HepG2 (cell line): ENCODE results near the gene C11orf65. TPM values are rescaled to one million over a fixed set of nuclear protein-coding genes. Genes with fewer than 3 reads are reported as not detected.

ENCODE experiments used
- ATAC-seq: fragments of 200-7000 bp; cut with Tn5 transposase; 3 replicates; pipeline ENCODE4 v1.9.1; 2020; ENCODE audit warnings: mild to moderate bottlenecking, moderate library complexity
- BruUV-seq: library from RNA; stranded (reverse); fragments of 400-500 nt; replicated peaks from 2 replicates; lab custom pipeline; 2021; lab: Mats Ljungman, UMichigan
- CTCF ChIA-PET: fragments of 300-600 bp; formaldehyde crosslinking; extraction: SDS; loops from one replicate; lab custom pipeline; 2021; ENCODE audit warnings: low total read pairs, inconsistent platforms, low intra/inter-chr PET ratio; lab: Yijun Ruan, JAX
- POLR2A ChIA-PET: fragments of 350-600 bp; sonication (Branson Sonifier 250); formaldehyde crosslinking; loops from one replicate; lab custom pipeline; 2020; ENCODE audit warnings: antibody characterized with exemption, inconsistent platforms; lab: Yijun Ruan, JAX
- DNase-seq: peaks from one replicate; pipeline ENCODE4 v3.0.0-alpha.2; 2015; ENCODE audit warnings: low spot score
- FAIRE-seq: peaks from 3 replicates; lab custom pipeline; 2011; peaks lifted over from hg19 to GRCh38; lab: Jason Lieb, UNC
- H2AFZ ChIP-seq: one replicate; pipeline ENCODE4 v1.6.1; 2011; ENCODE audit warnings: low read length, inconsistent platforms
- H3K27ac ChIP-seq: fragments of 300-600 bp; 3 replicates; pipeline ENCODE4 v1.8.0; 2011; ENCODE audit warnings: mixed run types, mild to moderate bottlenecking, mixed read lengths, low read length, inconsistent platforms; ENCODE audit not compliant: insufficient read depth; ENCODE audit errors: extremely low read length
- H3K27me3 ChIP-seq, 2 experiments: fragments of 200-600 bp in 1 of 2; 2 replicates in 1 of 2; 3 replicates in 1 of 2; pipeline versions ENCODE4 v1.6.0 to v1.8.0; 2011; ENCODE audit warnings: low read length in 2 of 2, mild to moderate bottlenecking in 2 of 2, moderate library complexity in 2 of 2, inconsistent platforms in 1 of 2; ENCODE audit not compliant: insufficient read depth in 2 of 2, control insufficient read depth in 1 of 2
- H3K36me3 ChIP-seq, 2 experiments: fragments of 200-600 bp in 1 of 2; replicated peaks in 1 of 2; 2 replicates in 1 of 2; 3 replicates in 1 of 2; pipeline versions ENCODE4 v1.5.1 to v1.8.0; 2011; ENCODE audit warnings: low read length in 2 of 2, inconsistent platforms in 1 of 2; ENCODE audit not compliant: insufficient read depth in 2 of 2, control insufficient read depth in 1 of 2
- H3K4me1 ChIP-seq: 2 replicates; pipeline ENCODE4 v1.5.1; 2012; ENCODE audit warnings: low read length, inconsistent platforms; ENCODE audit not compliant: insufficient read depth
- H3K4me2 ChIP-seq: 2 replicates; pipeline ENCODE4 v1.6.0; 2011; ENCODE audit warnings: low read depth, low read length, inconsistent platforms
- H3K4me3 ChIP-seq, 3 experiments: fragments of 200-600 bp in 1 of 3; sonication (generic), shearing (Covaris generic) in 1 of 3; replicated peaks in 1 of 3; 2 replicates each; pipeline ENCODE4 v1.5.1; 2011 to 2016; ENCODE audit warnings: low read length in 3 of 3, inconsistent platforms in 2 of 3, low read depth in 2 of 3, mild to moderate bottlenecking in 2 of 3, control low read depth in 1 of 3, mixed read lengths in 1 of 3; ENCODE audit not compliant: insufficient read depth in 1 of 3
- H3K79me2 ChIP-seq: one replicate; pipeline ENCODE4 v1.6.1; 2011; ENCODE audit warnings: low read length, inconsistent platforms; ENCODE audit not compliant: insufficient read depth
- H3K9ac ChIP-seq: 2 replicates; pipeline ENCODE4 v1.6.0; 2011; ENCODE audit warnings: mild to moderate bottlenecking, low read depth, low read length, inconsistent platforms; ENCODE audit not compliant: insufficient read depth
- H3K9me3 ChIP-seq: 2 replicates; pipeline ENCODE4 v1.5.1; 2012; ENCODE audit warnings: mild to moderate bottlenecking, low read length
- H4K20me1 ChIP-seq: 2 replicates; pipeline ENCODE4 v1.6.0; 2011; ENCODE audit warnings: inconsistent platforms, mild to moderate bottlenecking, low read length, moderate library complexity; ENCODE audit not compliant: insufficient read depth
- CBFB ChIP-seq: sonication (generic); formaldehyde crosslinking; IDR thresholded peaks from 2 replicates; pipeline ENCODE4 v1.4.0; 2020; ENCODE audit warnings: missing genetic modification reagents
- DRAP1 ChIP-seq: IDR thresholded peaks from 2 replicates; pipeline ENCODE4 v1.6.1; 2016; ENCODE audit warnings: missing genetic modification reagents, missing compliant biosample characterization
- EZH2 ChIP-seq: conservative IDR thresholded peaks from 2 replicates; pipeline ENCODE4 v1.6.1; 2012; ENCODE audit warnings: mild to moderate bottlenecking, low read depth, low read length, moderate library complexity
- GATA4 ChIP-seq: sonication (generic); IDR thresholded peaks from 2 replicates; pipeline ENCODE4 v1.6.1; 2016; ENCODE audit warnings: antibody characterized with exemption, low read depth, borderline replicate concordance
- NKX3-1 ChIP-seq: sonication (generic); formaldehyde crosslinking; IDR thresholded peaks from 2 replicates; pipeline ENCODE4 v1.5.0; 2020; ENCODE audit warnings: missing genetic modification reagents
- NR2C2 ChIP-seq: sonication (generic); formaldehyde crosslinking; IDR thresholded peaks from 2 replicates; pipeline ENCODE4 v1.4.0; 2020; ENCODE audit warnings: missing genetic modification reagents, mild to moderate bottlenecking, moderate library complexity, borderline replicate concordance
- NR2F6 ChIP-seq, 2 experiments: IDR thresholded peaks; 2 replicates each; pipeline ENCODE4 v1.6.1; 2016; ENCODE audit warnings: antibody characterized with exemption in 1 of 2, mild to moderate bottlenecking in 1 of 2
- RBM22 ChIP-seq: fragments of 200-400 bp; formaldehyde crosslinking; optimal IDR thresholded peaks from 2 replicates; pipeline ENCODE3; 2017; ENCODE audit warnings: mild to moderate bottlenecking, low read length, moderate library complexity
- REPIN1 ChIP-seq: sonication (generic); formaldehyde crosslinking; IDR thresholded peaks from 2 replicates; pipeline ENCODE4 v1.8.0; 2022; ENCODE audit warnings: missing genetic modification reagents, low read depth, mild to moderate bottlenecking, borderline replicate concordance
- SIX1 ChIP-seq: sonication (generic); formaldehyde crosslinking; IDR thresholded peaks from 2 replicates; pipeline ENCODE4 v1.4.0; 2020; ENCODE audit warnings: missing genetic modification reagents, borderline replicate concordance
- SRSF1 ChIP-seq: fragments of 200-400 bp; formaldehyde crosslinking; optimal IDR thresholded peaks from 2 replicates; pipeline ENCODE3; 2017; ENCODE audit warnings: mild to moderate bottlenecking, low read depth, low read length, moderate library complexity
- TEAD2 ChIP-seq: sonication (generic); formaldehyde crosslinking; IDR thresholded peaks from 2 replicates; pipeline ENCODE4 v1.9.0; 2021; ENCODE audit warnings: missing genetic modification reagents
- TRAFD1 ChIP-seq: sonication (generic); formaldehyde crosslinking; IDR thresholded peaks from 2 replicates; pipeline ENCODE4 v1.5.1; 2020; ENCODE audit warnings: missing genetic modification reagents, mild to moderate bottlenecking, borderline replicate concordance
- ZBTB39 ChIP-seq: sonication (generic); formaldehyde crosslinking; IDR thresholded peaks from 2 replicates; pipeline ENCODE4 v1.5.0; 2020; ENCODE audit warnings: missing genetic modification reagents
- ZC3H13 ChIP-seq: sonication (generic); formaldehyde crosslinking; IDR thresholded peaks from 2 replicates; pipeline ENCODE4 v1.8.1; 2023; ENCODE audit warnings: mild to moderate bottlenecking, missing genetic modification reagents, moderate library complexity
- ZNF329 ChIP-seq: sonication (generic); formaldehyde crosslinking; IDR thresholded peaks from 2 replicates; pipeline ENCODE4 v1.9.0; 2021; ENCODE audit warnings: low read depth, mild to moderate bottlenecking, missing genetic modification reagents
- ZNF367 ChIP-seq: sonication (generic); formaldehyde crosslinking; IDR thresholded peaks from 2 replicates; pipeline ENCODE4 v1.4.0; 2020; ENCODE audit warnings: missing genetic modification reagents, borderline replicate concordance
- ZNF614 ChIP-seq: IDR thresholded peaks from 2 replicates; pipeline ENCODE4 v1.6.1; 2018; ENCODE audit warnings: missing biosample characterization, missing genetic modification reagents, inconsistent platforms, borderline replicate concordance
- ZNF768 ChIP-seq: sonication (generic); formaldehyde crosslinking; IDR thresholded peaks from 2 replicates; pipeline ENCODE4 v1.4.0; 2020; ENCODE audit warnings: missing genetic modification reagents
- ZNF772 ChIP-seq: sonication (generic); formaldehyde crosslinking; IDR thresholded peaks from 2 replicates; pipeline ENCODE4 v1.5.0; 2020; ENCODE audit warnings: mild to moderate bottlenecking, missing genetic modification reagents
- WGBS: methylation state at CpG from one replicate; pipeline ENCODE4 v1.1.6; 2017; ENCODE audit warnings: low lambda C conversion rate; 5-methylcytosine and 5-hydroxymethylcytosine counted together
- in situ Hi-C: cut with HindIII; loops from 2 replicates; pipeline ENCODE4 v1.10.0; 2017; ENCODE audit warnings: low pct_unique_long_range_greater_than_20kb; ENCODE audit not compliant: extremely low pct_ligation_motif_present
- intact Hi-C: fragments of 100-400 bp; cut with micrococcal nuclease; formaldehyde crosslinking; loops from one replicate; pipeline ENCODE4 v1.10.0; 2022; ENCODE audit not compliant: unreplicated experiment
- polyA plus RNA-seq, 8 experiments: library from polyadenylated mRNA; depleted of rRNA in 3 of 8; stranded (reverse) in 7 of 8; unstranded in 1 of 8; fragments of >200 nt; fragmentation: Illumina TruSeq in 4 of 8; extraction: Trizol in 4 of 8; gene quantifications; 2 replicates each; pipeline versions ENCODE4 v1.2.1 to v1.2.3, GENCODE V29; 2011 to 2016; ENCODE audit warnings: low read depth in 4 of 8, missing spikeins in 1 of 8, mixed read lengths in 1 of 8; ENCODE audit not compliant: insufficient read depth in 1 of 8
- total RNA-seq, 5 experiments: library from RNA; depleted of rRNA; stranded (reverse); fragments of >200 nt; fragmentation: Illumina TruSeq; extraction: Trizol; gene quantifications; 2 replicates each; pipeline ENCODE4 v1.2.3, GENCODE V29; 2016; ENCODE audit warnings: low read depth in 1 of 5

C11orf65 gene
- total and polyA plus RNA-seq, 2 of the 13 experiments (the other 11 are each of a cell fraction or from before 2014, with no cell fraction given) = 0.38 to 0.42 TPM

- H4K20me1 ChIP-seq = no peaks in the 10 kb centered on the region
- no peak for FAIRE-seq
- DNase-seq = no peak
- CTCF ChIA-PET = no interaction called here
- no peaks in the 10 kb centered on the region for H3K79me2 ChIP-seq
- POLR2A ChIA-PET = no interaction called here
- H3K4me2 ChIP-seq = no peak overlapping the region
- peaks cover 1 to 11% of the 10 kb centered on the region in 2 experiments; a peak in 4 of 5 replicates for H3K36me3 ChIP-seq
- no peaks in the 10 kb centered on the region for H3K9me3 ChIP-seq
- no peak for ATAC-seq
- H3K27ac ChIP-seq = no peak overlapping the region
- H2AFZ ChIP-seq = no peak overlapping the region
- H3K4me1 ChIP-seq = no peaks in the 10 kb centered on the region
- no peak overlapping the region for H3K9ac ChIP-seq
- TF ChIP-seq ZNF768 (CRISPR knock-in tag) (no peak), TEAD2 (CRISPR knock-in tag) (no peak), ZNF329 (CRISPR knock-in tag) (no peak), NKX3-1 (CRISPR knock-in tag) (no peak), ZNF772 (CRISPR knock-in tag) (no peak), EZH2 (no peak), SRSF1 (no peak), ZC3H13 (CRISPR knock-in tag) (no peak), GATA4 (no peak), REPIN1 (CRISPR knock-in tag) (no peak), DRAP1 (CRISPR knock-in tag) (no peak), SIX1 (CRISPR knock-in tag) (no peak), TRAFD1 (no peak), ZNF614 (CRISPR knock-in tag) (no peak), ZBTB39 (CRISPR knock-in tag) (no peak), CBFB (CRISPR knock-in tag) (no peak), NR2C2 (CRISPR knock-in tag) (no peak), NR2F6 (IDR thresholded peaks at IDR 0.05) (no peak), NR2F6 (CRISPR knock-in tag; IDR thresholded peaks at IDR 0.05) (no peak), RBM22 (no peak), ZNF367 (no peak)
- H3K27me3 ChIP-seq = no peaks in the 10 kb centered on the region
- WGBS = 94% methylated on average over 11 of the region's 11 CpGs
- intact Hi-C loops (no loop called here), in situ Hi-C loops (no loop called here)
- no peak overlapping the region for H3K4me3 ChIP-seq
- no TSS peak for BruUV-seq
These were observed 7.5 kb upstream of the C11orf65 start for GRCh38 chr11:108474664-108475463.
